Fibroblast of lung (primary cell): Measurements from ENCODE around the gene HOPX. TPM values are rescaled to one million over a fixed set of nuclear protein-coding genes. Genes with fewer than 3 reads are reported as not detected.

Experiments
- DNase-seq, 2 donors: peaks; one replicate each; pipeline versions ENCODE4 v3.0.0 to v3.0.0-alpha.2; 2010; ENCODE audit warnings: low read depth in 2 of 2
- H2AFZ ChIP-seq: 2 replicates; pipeline ENCODE4 v1.5.1; 2012; ENCODE audit warnings: low read length, control low read depth, inconsistent platforms
- H3K27ac ChIP-seq: 2 replicates; pipeline ENCODE4 v1.5.1; 2011; ENCODE audit warnings: low read length, control low read depth; ENCODE audit not compliant: insufficient read depth
- H3K27me3 ChIP-seq: 2 replicates; pipeline ENCODE4 v1.5.1; 2011; ENCODE audit warnings: mild to moderate bottlenecking, low read length; ENCODE audit not compliant: control insufficient read depth, insufficient read depth
- H3K36me3 ChIP-seq: 2 replicates; pipeline ENCODE4 v1.5.1; 2011; ENCODE audit warnings: low read length; ENCODE audit not compliant: control insufficient read depth, insufficient read depth
- H3K4me1 ChIP-seq: 2 replicates; pipeline ENCODE4 v1.5.1; 2011; ENCODE audit warnings: low read length; ENCODE audit not compliant: control insufficient read depth, insufficient read depth; ENCODE audit errors: extremely low read depth
- H3K4me2 ChIP-seq: 2 replicates; pipeline ENCODE4 v1.5.1; 2011; ENCODE audit warnings: low read length, control low read depth; ENCODE audit not compliant: insufficient read depth; ENCODE audit errors: extremely low read depth
- H3K4me3 ChIP-seq, 4 experiments: fragments of 200-600 bp in 1 of 4; sonication (generic) in 1 of 4; replicated peaks in 1 of 4; 2 replicates each; pipeline ENCODE4 v1.5.1; 2011 to 2016; ENCODE audit warnings: low read length in 4 of 4, low read depth in 3 of 4, mild to moderate bottlenecking in 3 of 4, control low read depth in 2 of 4, inconsistent platforms in 1 of 4, mixed read lengths in 1 of 4; ENCODE audit not compliant: insufficient read depth in 1 of 4; ENCODE audit errors: control extremely low read depth in 1 of 4
- H3K79me2 ChIP-seq: 2 replicates; pipeline ENCODE4 v1.5.1; 2012; ENCODE audit warnings: mild to moderate bottlenecking, low read length, inconsistent platforms; ENCODE audit not compliant: control insufficient read depth, insufficient read depth
- H3K9ac ChIP-seq: 2 replicates; pipeline ENCODE4 v1.5.1; 2011; ENCODE audit warnings: mild to moderate bottlenecking, low read length, control low read depth; ENCODE audit not compliant: insufficient read depth
- H3K9me3 ChIP-seq: 2 replicates; pipeline ENCODE4 v1.5.1; 2012; ENCODE audit warnings: low read depth, low read length; ENCODE audit not compliant: control insufficient read depth, insufficient read depth
- H4K20me1 ChIP-seq: 2 replicates; pipeline ENCODE4 v1.5.1; 2011; ENCODE audit warnings: low read length; ENCODE audit not compliant: control insufficient read depth, insufficient read depth; ENCODE audit errors: extremely low read depth
- CTCF ChIP-seq, 2 donors: IDR thresholded peaks in 1 of 2; conservative IDR thresholded peaks in 1 of 2; 1 replicate in 1 of 2; 2 replicates in 1 of 2; pipeline ENCODE4 v1.5.1; 2011 to 2012; ENCODE audit warnings: low read length in 2 of 2, control low read depth in 1 of 2, inconsistent platforms in 1 of 2, low read depth in 1 of 2, mild to moderate bottlenecking in 1 of 2
- EZH2 ChIP-seq: IDR thresholded peaks from 2 replicates; pipeline ENCODE4 v1.5.1; 2012; ENCODE audit warnings: low read length, control low read depth, mild to moderate bottlenecking; ENCODE audit errors: missing control alignments
- polyA plus RNA-seq, 2 donors: library from polyadenylated mRNA; depleted of rRNA in 1 of 2; stranded (reverse) in 1 of 2; unstranded in 1 of 2; fragments of >200 nt; gene quantifications; 2 replicates each; pipeline ENCODE4 v1.2.1, GENCODE V29; 2011 to 2012; ENCODE audit warnings: missing spikeins in 1 of 2
- total RNA-seq: library from RNA; depleted of rRNA; stranded (reverse); fragments of >200 nt; gene quantifications from 2 replicates; pipeline ENCODE4 v1.2.1, GENCODE V29; 2014

Gene HOPX
- total and polyA plus RNA-seq, 2 donors (not counting 1 experiment from before 2014, with no cell fraction given) = 2.4 to 11.4 TPM

DNA sequence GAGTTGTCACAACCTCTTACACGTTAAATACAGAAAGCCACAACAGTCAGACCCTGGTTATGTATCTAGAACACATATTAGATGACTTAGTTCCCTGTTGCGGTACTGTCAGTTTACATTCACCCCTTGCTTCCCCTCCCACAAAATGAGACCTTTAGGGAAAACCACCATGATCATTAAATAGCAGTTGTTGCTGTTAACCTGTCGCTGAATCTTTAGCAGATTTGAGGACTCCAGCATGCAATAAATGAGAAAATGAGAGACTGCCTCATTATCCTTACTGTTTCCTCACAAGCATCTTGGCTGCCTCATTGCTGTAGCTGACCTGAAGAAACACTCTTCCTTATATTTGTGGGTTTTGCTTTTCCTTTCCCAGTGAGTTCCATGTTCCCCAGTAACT is 77.8 kb downstream of the HOPX start:
- TF ChIP-seq CTCF (conservative IDR thresholded peaks at IDR 0.05 in 1 of 2, IDR thresholded peaks at IDR 0.05 in 1 of 2; ENCODE audit: low read depth in 1 of 2, low read length in 2 of 2) (no peak), EZH2 (no peak)
- Histone ChIP-seq H3K79me2 (no peaks in the 10 kb centered on the region), H3K27me3 (peaks cover 5% of the 10 kb centered on the region), H2AFZ (no peak overlapping the region), H3K4me3 (no peak overlapping the region), H3K27ac (no peak overlapping the region), H3K9me3 (no peaks in the 10 kb centered on the region), H3K36me3 (no peaks in the 10 kb centered on the region), H4K20me1 (no peaks in the 10 kb centered on the region), H3K4me1 (no peaks in the 10 kb centered on the region), H3K4me2 (no peak overlapping the region), H3K9ac (no peak overlapping the region)
- DNase-seq = no peak

Other genes with a start within 250 kb of the HOPX start
- 11.8 and 14.9 TPM in 2 replicates for gene PPAT, start 245.7 kb downstream of the HOPX start, total RNA-seq
- gene PPAT, start 245.7 kb downstream of the HOPX start, polyA plus RNA-seq = 8.6 and 10.8 TPM in 2 replicates
- gene PAICS, start 245.0 kb downstream of the HOPX start, total RNA-seq = 18.5 and 24.6 TPM in 2 replicates
- 111 and 155 TPM in 2 replicates for gene PAICS, start 245.0 kb downstream of the HOPX start, polyA plus RNA-seq
- gene SRP72, start 213.7 kb downstream of the HOPX start, total RNA-seq = 72.3 and 76.0 TPM in 2 replicates
- 181 and 197 TPM in 2 replicates for gene SRP72, start 213.7 kb downstream of the HOPX start, polyA plus RNA-seq
- gene ARL9, start 175.5 kb downstream of the HOPX start, total RNA-seq = 0.26 and 0.83 TPM in 2 replicates
- 0.62 and 1.1 TPM in 2 replicates for gene ARL9, start 175.5 kb downstream of the HOPX start, polyA plus RNA-seq
- not detected in 2 replicates for gene SPINK2, start 140.4 kb upstream of the HOPX start, total RNA-seq
- not detected in 2 replicates for gene SPINK2, start 140.4 kb upstream of the HOPX start, polyA plus RNA-seq
- 25.2 and 33.0 TPM in 2 replicates for gene REST, start 226.6 kb upstream of the HOPX start, total RNA-seq
- gene REST, start 226.6 kb upstream of the HOPX start, polyA plus RNA-seq = 29.3 and 30.5 TPM in 2 replicates